ENCODE data around the gene AEBP2.

The AEBP2 gene

DNA sequence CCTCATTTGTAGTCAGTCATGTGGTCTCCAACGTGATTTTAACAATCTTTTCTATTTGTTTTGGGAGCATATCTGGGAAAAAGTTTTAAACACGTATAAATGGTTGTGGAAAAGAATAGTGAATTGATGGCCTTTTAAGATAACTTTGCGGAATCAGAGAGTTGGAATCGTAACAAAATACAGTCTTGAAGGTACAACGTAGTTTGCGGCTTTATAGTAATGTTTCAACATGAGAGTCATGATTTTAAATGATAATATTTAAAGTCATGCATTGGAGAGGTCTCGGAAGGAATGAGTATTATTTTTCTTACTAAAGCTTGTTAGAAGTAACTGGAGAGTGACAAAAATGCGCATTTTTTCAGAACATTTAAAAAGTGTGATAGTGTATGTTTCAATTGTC lies 1.6 kb downstream of the AEBP2 start:
- Histone ChIP-seq H3K27ac (ENCODE audit: low read length) (peak overlapping the region; percentile 20), H3K9me3 (ENCODE audit: control insufficient read depth, low read depth, low read length) (no peaks in the 10 kb centered on the region), H3K27me3 (ENCODE audit: control insufficient read depth, insufficient read depth, low read length) (no peaks in the 10 kb centered on the region), H3K36me3 (ENCODE audit: control insufficient read depth, low read depth, low read length) (peaks cover 3% of the 10 kb centered on the region), H3K4me1 (ENCODE audit: control insufficient read depth, low read depth, low read length) (peaks cover 33% of the 10 kb centered on the region), H3K4me3 (ENCODE audit: low read length) (peak overlapping the region; percentile 88), H3K9ac (ENCODE audit: low read length) (peak overlapping the region; percentile 64)

DNA sequence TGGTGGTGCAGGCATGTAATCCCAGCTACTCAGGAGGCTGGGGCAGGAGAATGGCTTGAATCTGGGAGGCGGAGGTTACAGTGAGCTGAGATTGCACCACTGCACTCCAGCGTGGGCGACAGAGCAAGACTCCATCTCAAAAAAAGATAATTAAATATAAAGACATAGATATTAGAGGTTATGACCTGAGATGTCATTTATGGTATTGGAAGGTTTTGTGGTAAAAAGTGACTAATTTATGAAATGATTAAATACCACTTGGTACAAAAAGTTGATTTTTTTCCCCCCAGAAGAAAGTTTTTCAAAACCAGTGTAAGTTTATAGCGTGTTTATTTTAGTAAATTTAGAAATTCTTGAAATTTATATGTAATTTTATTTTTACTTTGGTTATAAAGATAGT lies 4.3 kb downstream of the AEBP2 start:
- H3K27me3 ChIP-seq (ENCODE audit: control insufficient read depth, insufficient read depth, low read length): no peaks in the 10 kb centered on the region
- no peak overlapping the region for H3K4me3 ChIP-seq (ENCODE audit: low read length)
- peaks cover 25% of the 10 kb centered on the region for H3K4me1 ChIP-seq (ENCODE audit: control insufficient read depth, low read depth, low read length)
- no peak overlapping the region for H3K27ac ChIP-seq (ENCODE audit: low read length)
- H3K9me3 ChIP-seq (ENCODE audit: control insufficient read depth, low read depth, low read length): no peaks in the 10 kb centered on the region
- no peak overlapping the region for H3K9ac ChIP-seq (ENCODE audit: low read length)
- peaks cover 3% of the 10 kb centered on the region for H3K36me3 ChIP-seq (ENCODE audit: control insufficient read depth, low read depth, low read length)

DNA sequence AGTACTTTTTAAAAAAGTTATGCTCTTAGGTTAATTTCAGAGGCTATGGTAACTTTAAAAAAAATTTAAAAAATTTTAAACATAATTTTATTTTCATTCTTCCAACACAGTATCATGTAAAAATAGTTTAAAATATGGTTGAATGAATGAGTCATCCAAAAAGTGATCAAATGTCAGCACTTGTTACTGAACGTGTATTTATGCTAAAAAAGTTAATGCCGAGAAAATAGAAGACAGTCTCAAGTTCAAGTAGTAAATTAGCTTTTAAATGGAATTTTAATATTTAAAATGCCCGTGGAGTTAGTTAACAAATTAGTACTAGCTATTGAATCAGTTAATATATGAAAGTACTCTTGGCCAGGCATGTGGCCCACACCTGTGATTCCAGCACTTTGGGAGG lies 4.8 kb downstream of the AEBP2 start:
- Histone ChIP-seq H3K9ac (ENCODE audit: low read length) (no peak overlapping the region), H3K27ac (ENCODE audit: low read length) (no peak overlapping the region), H3K9me3 (ENCODE audit: control insufficient read depth, low read depth, low read length) (no peaks in the 10 kb centered on the region), H3K4me3 (ENCODE audit: low read length) (peak overlapping the region; percentile 22), H3K36me3 (ENCODE audit: control insufficient read depth, low read depth, low read length) (peaks cover 3% of the 10 kb centered on the region), H3K4me1 (ENCODE audit: control insufficient read depth, low read depth, low read length) (peaks cover 25% of the 10 kb centered on the region), H3K27me3 (ENCODE audit: control insufficient read depth, insufficient read depth, low read length) (no peaks in the 10 kb centered on the region)

DNA sequence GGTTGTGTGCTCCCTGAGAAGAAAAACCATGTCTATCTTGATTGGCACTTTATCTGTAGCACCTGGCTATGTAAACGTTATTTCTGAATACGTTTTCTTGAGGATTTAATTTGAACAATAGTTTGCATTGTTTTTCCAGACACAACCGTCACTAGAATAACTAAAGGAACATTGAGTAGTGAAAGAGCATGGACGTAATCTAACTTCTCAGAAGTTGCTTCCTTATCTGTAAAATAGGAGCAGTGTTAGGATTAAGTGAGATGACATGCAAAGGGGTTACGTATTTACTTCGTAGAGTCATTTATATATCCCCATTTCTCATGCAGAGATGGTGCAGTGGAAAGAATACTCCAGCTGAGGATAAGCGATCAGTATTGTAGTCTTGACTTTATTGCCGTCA lies 8.1 kb downstream of the AEBP2 start:
- Histone ChIP-seq H3K36me3 (ENCODE audit: control insufficient read depth, low read depth, low read length) (peaks cover 3% of the 10 kb centered on the region), H3K9ac (ENCODE audit: low read length) (no peak overlapping the region), H3K9me3 (ENCODE audit: control insufficient read depth, low read depth, low read length) (no peaks in the 10 kb centered on the region), H3K27ac (ENCODE audit: low read length) (no peak overlapping the region), H3K27me3 (ENCODE audit: control insufficient read depth, insufficient read depth, low read length) (no peaks in the 10 kb centered on the region), H3K4me1 (ENCODE audit: control insufficient read depth, low read depth, low read length) (peaks cover 26% of the 10 kb centered on the region), H3K4me3 (ENCODE audit: low read length) (no peak overlapping the region)

DNA sequence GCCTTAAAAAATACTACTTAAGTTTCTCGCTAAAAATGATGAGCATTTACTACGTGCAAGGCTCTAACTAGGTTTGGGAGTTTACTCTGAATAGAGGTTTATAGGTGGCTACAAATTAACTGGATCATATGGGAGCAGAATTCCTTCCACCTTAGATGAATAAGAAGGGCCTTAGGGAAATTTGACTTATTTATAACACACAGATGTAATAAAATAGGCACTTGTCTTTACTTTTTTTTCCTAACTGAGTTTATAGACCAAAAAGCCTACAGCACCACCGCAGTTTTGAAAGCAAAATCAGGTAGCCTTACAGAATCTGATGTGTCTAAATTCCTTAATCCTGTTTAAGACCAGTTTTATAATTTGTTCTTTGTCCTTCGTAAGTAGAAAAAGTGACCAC lies 10.5 kb downstream of the AEBP2 start:
- no peak overlapping the region for H3K27ac ChIP-seq (ENCODE audit: low read length)
- no peak overlapping the region for H3K9ac ChIP-seq (ENCODE audit: low read length)
- no peaks in the 10 kb centered on the region for H3K9me3 ChIP-seq (ENCODE audit: control insufficient read depth, low read depth, low read length)
- no peaks in the 10 kb centered on the region for H3K27me3 ChIP-seq (ENCODE audit: control insufficient read depth, insufficient read depth, low read length)
- H3K4me3 ChIP-seq (ENCODE audit: low read length): no peak overlapping the region
- H3K4me1 ChIP-seq (ENCODE audit: control insufficient read depth, low read depth, low read length): peaks cover 18% of the 10 kb centered on the region
- H3K36me3 ChIP-seq (ENCODE audit: control insufficient read depth, low read depth, low read length): no peaks in the 10 kb centered on the region

DNA sequence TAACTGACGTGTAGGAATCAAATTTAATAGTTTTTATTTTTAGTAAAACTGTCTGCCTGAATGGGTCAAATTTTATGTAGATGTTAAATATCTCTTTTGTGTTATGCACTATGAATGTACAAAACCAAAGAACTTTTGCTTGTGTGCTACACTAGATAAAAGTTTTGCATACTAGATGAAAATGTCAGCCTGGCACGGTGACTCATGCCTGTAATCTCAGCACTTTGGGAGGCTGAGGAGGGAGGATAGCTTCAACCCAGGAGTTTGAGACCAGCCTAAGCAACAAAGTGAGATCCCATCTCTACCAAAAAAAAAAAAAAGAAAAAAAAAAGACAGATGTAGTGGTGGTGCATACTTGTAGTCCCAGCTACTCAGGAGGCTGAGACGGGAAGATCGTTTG lies 11.1 kb downstream of the AEBP2 start:
- H3K36me3 ChIP-seq (ENCODE audit: control insufficient read depth, low read depth, low read length): no peaks in the 10 kb centered on the region
- no peaks in the 10 kb centered on the region for H3K27me3 ChIP-seq (ENCODE audit: control insufficient read depth, insufficient read depth, low read length)
- H3K27ac ChIP-seq (ENCODE audit: low read length): no peak overlapping the region
- no peaks in the 10 kb centered on the region for H3K9me3 ChIP-seq (ENCODE audit: control insufficient read depth, low read depth, low read length)
- H3K9ac ChIP-seq (ENCODE audit: low read length): no peak overlapping the region
- H3K4me3 ChIP-seq (ENCODE audit: low read length): no peak overlapping the region
- H3K4me1 ChIP-seq (ENCODE audit: control insufficient read depth, low read depth, low read length): peaks cover 15% of the 10 kb centered on the region

DNA sequence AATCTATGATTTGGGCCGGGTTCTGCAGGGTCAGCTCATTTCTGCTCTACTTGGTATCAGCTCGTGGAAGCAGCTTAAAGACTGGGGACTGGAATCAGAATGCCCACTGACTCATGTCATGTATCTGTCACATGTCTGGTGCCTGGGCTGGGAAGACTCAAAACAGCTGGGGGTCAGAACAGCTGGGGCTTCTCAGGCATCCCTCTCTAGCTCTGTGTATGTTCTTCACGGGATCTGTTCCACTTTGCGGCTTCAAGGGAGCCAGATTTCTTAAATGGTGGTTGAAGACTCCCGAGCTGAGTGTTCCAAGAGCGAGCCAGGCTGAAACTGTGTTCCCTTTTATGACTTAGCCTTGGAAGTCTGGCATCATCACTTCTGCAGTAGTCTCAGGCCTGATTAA lies 11.9 kb downstream of the AEBP2 start:
- Histone ChIP-seq H3K4me1 (ENCODE audit: control insufficient read depth, low read depth, low read length) (peaks cover 15% of the 10 kb centered on the region), H3K9ac (ENCODE audit: low read length) (no peak overlapping the region), H3K4me3 (ENCODE audit: low read length) (no peak overlapping the region), H3K27ac (ENCODE audit: low read length) (no peak overlapping the region), H3K27me3 (ENCODE audit: control insufficient read depth, insufficient read depth, low read length) (no peaks in the 10 kb centered on the region), H3K36me3 (ENCODE audit: control insufficient read depth, low read depth, low read length) (no peaks in the 10 kb centered on the region), H3K9me3 (ENCODE audit: control insufficient read depth, low read depth, low read length) (no peaks in the 10 kb centered on the region)

DNA sequence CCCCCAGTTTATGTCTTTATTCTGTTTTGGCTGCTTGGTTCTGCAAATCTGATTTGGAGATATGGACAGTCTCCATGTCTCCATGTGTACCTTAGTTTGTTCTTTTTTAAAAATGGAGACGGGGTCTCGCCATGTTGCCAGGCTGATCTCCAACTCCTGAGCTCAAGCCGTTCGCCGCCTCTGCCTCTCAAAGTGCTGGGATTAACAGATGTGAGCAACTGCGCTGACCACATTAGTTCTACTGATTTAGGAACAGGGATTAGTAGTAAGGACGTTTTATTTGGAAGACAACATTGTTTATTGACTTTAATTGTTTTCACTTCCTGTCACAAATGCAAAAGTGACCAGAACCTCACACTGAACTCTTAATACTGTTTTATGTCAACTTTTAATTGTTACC lies 14.7 kb downstream of the AEBP2 start:
- H3K27me3 ChIP-seq (ENCODE audit: control insufficient read depth, insufficient read depth, low read length): no peaks in the 10 kb centered on the region
- H3K4me1 ChIP-seq (ENCODE audit: control insufficient read depth, low read depth, low read length): peaks cover 24% of the 10 kb centered on the region
- no peak overlapping the region for H3K4me3 ChIP-seq (ENCODE audit: low read length)
- H3K27ac ChIP-seq (ENCODE audit: low read length): peak overlapping the region; percentile 25
- no peaks in the 10 kb centered on the region for H3K9me3 ChIP-seq (ENCODE audit: control insufficient read depth, low read depth, low read length)
- H3K36me3 ChIP-seq (ENCODE audit: control insufficient read depth, low read depth, low read length): peaks cover 6% of the 10 kb centered on the region
- H3K9ac ChIP-seq (ENCODE audit: low read length): no peak overlapping the region

DNA sequence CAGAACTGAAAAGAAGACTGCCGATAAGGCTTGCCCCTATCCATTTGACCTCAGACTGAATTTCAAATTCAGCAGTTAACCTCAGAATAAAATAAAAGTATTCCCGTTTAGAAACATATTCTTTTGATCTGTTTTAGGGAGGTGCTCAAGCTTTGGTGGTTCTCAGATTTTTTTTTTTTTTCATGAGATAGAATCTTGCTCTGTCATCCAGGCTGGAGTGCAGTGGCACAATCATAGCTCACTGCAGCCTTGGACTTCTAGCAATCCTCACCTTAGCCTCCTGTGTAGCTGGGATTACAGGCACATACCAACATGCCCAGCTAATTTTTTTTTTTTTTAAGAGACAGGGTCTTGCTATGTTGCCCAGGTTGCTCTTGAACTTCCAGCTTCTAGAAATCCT lies 15.5 kb downstream of the AEBP2 start:
- H3K9ac ChIP-seq (ENCODE audit: low read length): no peak overlapping the region
- H3K27ac ChIP-seq (ENCODE audit: low read length): no peak overlapping the region
- H3K4me3 ChIP-seq (ENCODE audit: low read length): no peak overlapping the region
- H3K9me3 ChIP-seq (ENCODE audit: control insufficient read depth, low read depth, low read length): no peaks in the 10 kb centered on the region
- H3K27me3 ChIP-seq (ENCODE audit: control insufficient read depth, insufficient read depth, low read length): no peaks in the 10 kb centered on the region
- H3K36me3 ChIP-seq (ENCODE audit: control insufficient read depth, low read depth, low read length): peaks cover 6% of the 10 kb centered on the region
- H3K4me1 ChIP-seq (ENCODE audit: control insufficient read depth, low read depth, low read length): peaks cover 24% of the 10 kb centered on the region

DNA sequence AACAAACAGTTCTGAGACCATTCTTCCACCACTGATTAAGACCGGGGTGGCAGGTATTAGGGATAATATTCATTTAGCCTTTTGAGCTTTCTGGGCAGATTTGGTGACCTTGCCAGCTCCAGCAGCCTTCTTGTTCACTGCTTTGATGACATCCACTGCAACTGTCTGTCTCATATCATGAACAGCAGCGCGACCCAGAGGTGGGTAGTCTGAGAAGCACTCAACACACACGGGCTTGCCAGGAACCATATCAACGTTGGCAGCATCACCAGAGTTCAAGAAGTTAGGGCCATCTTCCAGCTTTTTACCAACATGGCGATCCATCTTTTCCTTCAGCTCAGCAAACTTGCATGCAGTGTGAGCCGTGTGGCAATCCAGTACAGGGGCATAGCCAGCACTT lies 16.9 kb downstream of the AEBP2 start:
- Histone ChIP-seq H3K36me3 (ENCODE audit: control insufficient read depth, low read depth, low read length) (peaks cover 6% of the 10 kb centered on the region), H3K4me3 (ENCODE audit: low read length) (no peak overlapping the region), H3K27ac (ENCODE audit: low read length) (no peak overlapping the region), H3K27me3 (ENCODE audit: control insufficient read depth, insufficient read depth, low read length) (no peaks in the 10 kb centered on the region), H3K9ac (ENCODE audit: low read length) (no peak overlapping the region), H3K4me1 (ENCODE audit: control insufficient read depth, low read depth, low read length) (peaks cover 19% of the 10 kb centered on the region), H3K9me3 (ENCODE audit: control insufficient read depth, low read depth, low read length) (no peaks in the 10 kb centered on the region)

DNA sequence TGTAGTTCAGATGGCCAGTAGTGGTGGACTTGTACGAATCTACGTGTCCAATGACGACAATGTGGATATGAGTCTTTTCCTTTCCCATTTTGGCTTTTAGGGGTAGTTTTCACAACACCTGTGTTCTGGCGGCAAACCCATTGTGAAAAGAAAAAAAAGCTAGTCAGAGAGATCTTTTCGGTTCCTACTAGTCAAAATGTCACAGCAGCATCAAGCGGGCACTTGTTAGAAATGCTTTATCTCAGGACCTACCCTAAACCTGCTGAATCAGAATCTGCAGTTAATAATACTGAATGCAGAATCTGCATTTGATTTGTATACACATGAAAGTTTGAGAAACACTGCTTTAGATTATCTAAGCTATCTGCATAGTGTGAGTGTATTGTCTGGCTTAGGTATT lies 18.3 kb downstream of the AEBP2 start:
- H3K4me1 ChIP-seq (ENCODE audit: control insufficient read depth, low read depth, low read length): peaks cover 18% of the 10 kb centered on the region
- no peaks in the 10 kb centered on the region for H3K9me3 ChIP-seq (ENCODE audit: control insufficient read depth, low read depth, low read length)
- H3K9ac ChIP-seq (ENCODE audit: low read length): no peak overlapping the region
- H3K4me3 ChIP-seq (ENCODE audit: low read length): no peak overlapping the region
- no peak overlapping the region for H3K27ac ChIP-seq (ENCODE audit: low read length)
- peaks cover 14% of the 10 kb centered on the region for H3K36me3 ChIP-seq (ENCODE audit: control insufficient read depth, low read depth, low read length)
- no peaks in the 10 kb centered on the region for H3K27me3 ChIP-seq (ENCODE audit: control insufficient read depth, insufficient read depth, low read length)

DNA sequence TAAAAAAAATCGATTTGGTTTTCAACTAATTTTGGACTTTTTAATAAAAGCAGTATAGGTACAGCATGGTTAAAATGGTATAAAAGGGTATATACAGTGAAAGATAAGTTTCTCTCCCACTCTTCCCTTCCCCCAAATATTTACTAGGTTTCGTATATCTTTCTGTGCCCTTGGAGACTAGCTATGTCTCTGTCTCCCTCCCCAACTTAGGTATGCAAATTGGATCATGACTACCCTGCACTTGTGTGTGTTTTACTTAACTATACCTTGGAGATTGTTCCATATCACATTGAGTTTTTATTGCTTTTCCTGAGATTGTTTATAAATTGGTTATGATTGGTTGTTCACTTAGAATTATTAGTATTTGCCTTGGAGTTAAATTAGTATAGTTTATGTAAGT lies 19.4 kb downstream of the AEBP2 start:
- H3K36me3 ChIP-seq (ENCODE audit: control insufficient read depth, low read depth, low read length): peaks cover 24% of the 10 kb centered on the region

More for the DNA sequence above, 19.4 kb downstream of the AEBP2 start:
- Histone ChIP-seq H3K4me3 (ENCODE audit: low read length) (no peak overlapping the region), H3K9ac (ENCODE audit: low read length) (no peak overlapping the region), H3K9me3 (ENCODE audit: control insufficient read depth, low read depth, low read length) (no peaks in the 10 kb centered on the region), H3K27ac (ENCODE audit: low read length) (peak overlapping the region; percentile 27), H3K27me3 (ENCODE audit: control insufficient read depth, insufficient read depth, low read length) (no peaks in the 10 kb centered on the region), H3K4me1 (ENCODE audit: control insufficient read depth, low read depth, low read length) (peaks cover 18% of the 10 kb centered on the region)
